Suprapubic skin (tissue), 4 donors: ENCODE measurements around the gene HOXB7. TPM values are rescaled to one million over a fixed set of nuclear protein-coding genes. Genes with fewer than 3 reads are reported as not detected.
A peak's percentile ranks its signal among the peaks of the same experiment; 100 is the strongest.

Source experiments
- DNase-seq, 2 donors: peaks; one replicate each; pipeline ENCODE4 v3.0.0-alpha.2; 2019; ENCODE audit warnings: low spot score in 2 of 2
- H3K27ac ChIP-seq: fragments of 200-600 bp; sonication (generic); one replicate; pipeline ENCODE4 v1.5.1; 2019
- H3K27me3 ChIP-seq: fragments of 200-600 bp; sonication (generic); one replicate; pipeline ENCODE4 v1.5.1; 2019
- H3K36me3 ChIP-seq: fragments of 200-600 bp; sonication (generic); one replicate; pipeline ENCODE4 v1.5.1; 2019
- H3K4me1 ChIP-seq: fragments of 200-600 bp; sonication (generic); one replicate; pipeline ENCODE4 v1.5.1; 2019
- H3K4me3 ChIP-seq: fragments of 200-600 bp; sonication (generic); one replicate; pipeline ENCODE4 v1.5.1; 2019; ENCODE audit warnings: mild to moderate bottlenecking
- H3K9me3 ChIP-seq: fragments of 200-600 bp; sonication (generic); one replicate; pipeline ENCODE4 v1.5.1; 2019
- CTCF ChIP-seq, 2 donors: fragments of 200-600 bp in 1 of 2; fragments of 450-650 bp in 1 of 2; sonication (generic) in 1 of 2; IDR thresholded peaks; one replicate each; pipeline ENCODE4 v1.5.1; 2016 to 2019; ENCODE audit warnings: antibody characterized with exemption in 2 of 2, mild to moderate bottlenecking in 1 of 2, moderate library complexity in 1 of 2
- EP300 ChIP-seq: sonication (generic); formaldehyde crosslinking; IDR thresholded peaks from one replicate; pipeline ENCODE4 v1.6.1; 2017; ENCODE audit warnings: antibody characterized with exemption
- POLR2A ChIP-seq, 2 donors: fragments of 450-650 bp; IDR thresholded peaks; one replicate each; pipeline ENCODE4 v1.6.1; 2017; ENCODE audit warnings: antibody characterized with exemption in 2 of 2, mild to moderate bottlenecking in 2 of 2, moderate library complexity in 2 of 2
- POLR2AphosphoS5 ChIP-seq, 3 donors: sonication (generic); formaldehyde crosslinking; IDR thresholded peaks; one replicate each; pipeline ENCODE4 v1.6.1; 2017; ENCODE audit warnings: antibody characterized with exemption in 3 of 3
- WGBS: methylation state at CpG from one replicate; pipeline ENCODE4 v1.1.5; 2018; 5-methylcytosine and 5-hydroxymethylcytosine counted together
- total RNA-seq, 4 donors: library from RNA; depleted of rRNA; stranded (reverse); fragments of >200 nt; gene quantifications; one replicate each; pipeline ENCODE4 v1.1.0, GENCODE V29; 2016

Gene HOXB7
- total RNA-seq, 4 donors from 2014 or later, result 0.95 to 3.6 (median 2.4) TPM

GRCh38 chr17:48624544-48625494 lies 14.0 kb upstream of the HOXB7 start:
- H3K4me1 ChIP-seq, result peaks cover 25% of the 10 kb centered on the region
- no peak for DNase-seq
- H3K27me3 ChIP-seq, result peaks cover 100% of the 10 kb centered on the region
- no peaks in the 10 kb centered on the region for H3K9me3 ChIP-seq
- WGBS, result 13% methylated on average over 14 of the region's 66 CpGs
- H3K36me3 ChIP-seq, result no peaks in the 10 kb centered on the region
- H3K4me3 ChIP-seq, result peak overlapping the region; percentile 53
- TF ChIP-seq EP300, result no peak
- no peak for TF ChIP-seq POLR2AphosphoS5 (IDR thresholded peaks at IDR 0.05)
- no peak for TF ChIP-seq POLR2A (IDR thresholded peaks at IDR 0.05)
- TF ChIP-seq CTCF (IDR thresholded peaks at IDR 0.05), result no peak
- H3K27ac ChIP-seq, result no peak overlapping the region

- WGBS, result 50% methylated on average over 5 of the region's 5 CpGs
- Histone ChIP-seq H3K27me3 (peaks cover 100% of the 10 kb centered on the region), H3K4me3 (no peak overlapping the region), H3K36me3 (no peaks in the 10 kb centered on the region), H3K4me1 (peaks cover 27% of the 10 kb centered on the region), H3K27ac (no peak overlapping the region), H3K9me3 (no peaks in the 10 kb centered on the region)
- TF ChIP-seq EP300, result no peak
- TF ChIP-seq POLR2A (IDR thresholded peaks at IDR 0.05), result no peak
- TF ChIP-seq POLR2AphosphoS5 (IDR thresholded peaks at IDR 0.05), result no peak
- TF ChIP-seq CTCF (IDR thresholded peaks at IDR 0.05), result no peak
- DNase-seq, result no peak
These were observed 13.3 kb upstream of the HOXB7 start for GRCh38 chr17:48624118-48624517.

- Histone ChIP-seq H3K36me3 (no peaks in the 10 kb centered on the region), H3K27ac (no peak overlapping the region), H3K4me3 (no peak overlapping the region), H3K4me1 (peaks cover 33% of the 10 kb centered on the region), H3K9me3 (no peaks in the 10 kb centered on the region), H3K27me3 (peaks cover 100% of the 10 kb centered on the region)
- DNase-seq, result no peak
- WGBS, result 47% methylated on average over 4 of the region's 4 CpGs
- no peak for TF ChIP-seq POLR2AphosphoS5 (IDR thresholded peaks at IDR 0.05)
- TF ChIP-seq EP300, result no peak
- no peak for TF ChIP-seq CTCF (IDR thresholded peaks at IDR 0.05)
- no peak for TF ChIP-seq POLR2A (IDR thresholded peaks at IDR 0.05)
These were observed 12.8 kb upstream of the HOXB7 start for GRCh38 chr17:48623583-48623982.

- Histone ChIP-seq H3K4me3 (no peak overlapping the region), H3K27ac (no peak overlapping the region), H3K9me3 (no peaks in the 10 kb centered on the region), H3K27me3 (peaks cover 100% of the 10 kb centered on the region), H3K36me3 (no peaks in the 10 kb centered on the region), H3K4me1 (peaks cover 40% of the 10 kb centered on the region)
- DNase-seq, result no peak
- 68% methylated on average over 11 of the region's 11 CpGs for WGBS
- TF ChIP-seq CTCF (IDR thresholded peaks at IDR 0.05) (no peak), POLR2A (IDR thresholded peaks at IDR 0.05) (no peak), POLR2AphosphoS5 (IDR thresholded peaks at IDR 0.05) (no peak), EP300 (no peak)
These were observed 12.0 kb upstream of the HOXB7 start for GRCh38 chr17:48622857-48623256.
